Measurements from ENCODE around the gene ANTXR2. TPM values are rescaled to one million over a fixed set of nuclear protein-coding genes. Genes with fewer than 3 reads are reported as not detected.

The ANTXR2 gene
- total and polyA plus RNA-seq, 2 of the 8 experiments (the other 6 are each of a cell fraction or from before 2014, with no cell fraction given): 1.1 to 7.5 TPM

DNA sequence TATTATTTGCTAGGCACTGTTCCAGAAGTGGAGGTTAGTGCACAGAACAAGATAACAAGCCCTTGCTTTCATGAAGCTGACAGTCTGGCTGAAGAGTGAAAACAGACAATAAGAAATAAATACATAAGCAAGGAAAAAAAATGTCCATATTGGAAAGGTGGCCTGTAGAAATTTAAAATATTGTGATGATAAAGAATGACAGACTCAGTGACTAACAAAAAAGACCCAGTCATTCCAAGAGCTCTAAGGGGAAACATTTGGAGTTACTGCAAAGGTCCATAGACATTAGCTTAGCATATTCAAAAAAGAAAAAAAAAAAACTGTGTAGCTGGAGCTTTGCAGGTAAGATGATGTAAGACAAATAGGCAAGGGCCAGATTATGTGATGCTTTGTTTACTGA is 1.0 kb upstream of the ANTXR2 start (continued):
- TF ChIP-seq, protein P1, sequence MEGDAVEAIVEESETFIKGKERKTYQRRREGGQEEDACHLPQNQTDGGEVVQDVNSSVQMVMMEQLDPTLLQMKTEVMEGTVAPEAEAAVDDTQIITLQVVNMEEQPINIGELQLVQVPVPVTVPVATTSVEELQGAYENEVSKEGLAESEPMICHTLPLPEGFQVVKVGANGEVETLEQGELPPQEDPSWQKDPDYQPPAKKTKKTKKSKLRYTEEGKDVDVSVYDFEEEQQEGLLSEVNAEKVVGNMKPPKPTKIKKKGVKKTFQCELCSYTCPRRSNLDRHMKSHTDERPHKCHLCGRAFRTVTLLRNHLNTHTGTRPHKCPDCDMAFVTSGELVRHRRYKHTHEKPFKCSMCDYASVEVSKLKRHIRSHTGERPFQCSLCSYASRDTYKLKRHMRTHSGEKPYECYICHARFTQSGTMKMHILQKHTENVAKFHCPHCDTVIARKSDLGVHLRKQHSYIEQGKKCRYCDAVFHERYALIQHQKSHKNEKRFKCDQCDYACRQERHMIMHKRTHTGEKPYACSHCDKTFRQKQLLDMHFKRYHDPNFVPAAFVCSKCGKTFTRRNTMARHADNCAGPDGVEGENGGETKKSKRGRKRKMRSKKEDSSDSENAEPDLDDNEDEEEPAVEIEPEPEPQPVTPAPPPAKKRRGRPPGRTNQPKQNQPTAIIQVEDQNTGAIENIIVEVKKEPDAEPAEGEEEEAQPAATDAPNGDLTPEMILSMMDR (IDR thresholded peaks at IDR 0.05; ENCODE audit: control extremely low read depth in 1 of 3, insufficient read depth in 1 of 3, low read depth in 1 of 3, low read length in 3 of 3): no peak
- TF ChIP-seq BACH1 (IDR thresholded peaks at IDR 0.05; ENCODE audit: low read length) (no peak), CREB1 (IDR thresholded peaks at IDR 0.05) (no peak), RXRA (IDR thresholded peaks at IDR 0.05; ENCODE audit: insufficient read depth, low read depth, low read length) (no peak), JUND (IDR thresholded peaks at IDR 0.05; ENCODE audit: low read length) (no peak), RFX5 (IDR thresholded peaks at IDR 0.05; ENCODE audit: borderline replicate concordance, low read depth, low read length) (no peak), EP300 (IDR thresholded peaks at IDR 0.05; ENCODE audit: borderline replicate concordance in 1 of 2, low read depth in 2 of 2, low read length in 2 of 2) (no peak)

All from H1 (cell line).